ENCODE measurements around the gene PADI2. TPM values are rescaled to one million over a fixed set of nuclear protein-coding genes. Genes with fewer than 3 reads are reported as not detected.
"Not testable (repeated sequence)": the region's sequence is repeated elsewhere in the genome, so short reads cannot be mapped to it uniquely, and the experiment has no call there.

PADI2 gene
- total and polyA plus RNA-seq, 9 donors = 37.2 to 81.7 (median 67.8) TPM

GRCh38 chr1:17071794-17072193 is 47.5 kb downstream of the PADI2 start:
- Histone ChIP-seq H3K4me3 (ENCODE audit: low read length) (no peak overlapping the region), H3K36me3 (ENCODE audit: control insufficient read depth, insufficient read depth, low read length) (no peaks in the 10 kb centered on the region), H3K27ac (ENCODE audit: low read length) (no peak overlapping the region), H3K4me1 (ENCODE audit: control insufficient read depth, insufficient read depth, low read length) (peaks cover 2% of the 10 kb centered on the region), H3K9me3 (replicated peaks; ENCODE audit: control insufficient read depth, low read depth, low read length) (no peaks in the 10 kb centered on the region), H3K27me3 (ENCODE audit: control insufficient read depth, insufficient read depth, low read length) (no peaks in the 10 kb centered on the region)
- no peak for DNase-seq
- WGBS (ENCODE audit: insufficient coverage) = 84% methylated on average over 2 of the region's 6 CpGs

DNA sequence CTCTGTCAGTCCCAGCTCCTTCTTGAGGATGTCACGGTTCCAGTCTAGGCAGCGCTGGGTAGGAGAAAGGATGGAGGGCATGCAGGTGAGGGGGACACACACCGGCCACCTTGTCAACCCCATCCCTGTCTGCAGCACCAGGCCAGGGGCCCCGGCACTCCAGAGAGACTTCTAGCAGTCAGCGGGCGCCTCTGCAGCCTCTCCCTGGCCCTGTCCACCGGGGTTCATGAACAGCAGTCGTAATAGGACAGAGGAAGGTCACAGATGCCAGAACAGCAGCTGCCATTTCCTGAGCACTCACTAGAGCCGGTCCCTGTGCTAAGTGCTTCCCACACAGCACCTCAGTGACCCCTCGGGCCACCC is 49.1 kb downstream of the PADI2 start:
- Histone ChIP-seq H3K27ac (ENCODE audit: low read length) (no peak overlapping the region), H3K27me3 (ENCODE audit: control insufficient read depth, insufficient read depth, low read length) (no peaks in the 10 kb centered on the region), H3K36me3 (ENCODE audit: control insufficient read depth, insufficient read depth, low read length) (no peaks in the 10 kb centered on the region), H3K4me1 (ENCODE audit: control insufficient read depth, insufficient read depth, low read length) (peaks cover 2% of the 10 kb centered on the region), H3K9me3 (replicated peaks; ENCODE audit: control insufficient read depth, low read depth, low read length) (peaks cover 5% of the 10 kb centered on the region), H3K4me3 (ENCODE audit: low read length) (no peak overlapping the region)
- no peak for DNase-seq
- WGBS (ENCODE audit: insufficient coverage) = 68% methylated on average over 8 of the region's 10 CpGs

- H3K27ac ChIP-seq (ENCODE audit: low read length) = no peak overlapping the region
- no peaks in the 10 kb centered on the region for H3K27me3 ChIP-seq (ENCODE audit: control insufficient read depth, insufficient read depth, low read length)
- H3K9me3 ChIP-seq (replicated peaks; ENCODE audit: control insufficient read depth, low read depth, low read length) = peaks cover 9% of the 10 kb centered on the region
- peaks cover 2% of the 10 kb centered on the region for H3K4me1 ChIP-seq (ENCODE audit: control insufficient read depth, insufficient read depth, low read length)
- no peak overlapping the region for H3K4me3 ChIP-seq (ENCODE audit: low read length)
- WGBS (ENCODE audit: insufficient coverage) = 82% methylated on average over 6 of the region's 6 CpGs
- DNase-seq = no peak
- no peaks in the 10 kb centered on the region for H3K36me3 ChIP-seq (ENCODE audit: control insufficient read depth, insufficient read depth, low read length)
Measured at GRCh38 chr1:17069452-17070162, 49.6 kb downstream of the PADI2 start.

GRCh38 chr1:17068789-17069188 is 50.5 kb downstream of the PADI2 start:
- no peaks in the 10 kb centered on the region for H3K27me3 ChIP-seq (ENCODE audit: control insufficient read depth, insufficient read depth, low read length)
- H3K4me3 ChIP-seq (ENCODE audit: low read length) = no peak overlapping the region
- DNase-seq = no peak
- no peak overlapping the region for H3K27ac ChIP-seq (ENCODE audit: low read length)
- 77% methylated on average over 10 of the region's 12 CpGs for WGBS (ENCODE audit: insufficient coverage)
- H3K9me3 ChIP-seq (replicated peaks; ENCODE audit: control insufficient read depth, low read depth, low read length) = peaks cover 9% of the 10 kb centered on the region
- no peaks in the 10 kb centered on the region for H3K36me3 ChIP-seq (ENCODE audit: control insufficient read depth, insufficient read depth, low read length)
- peaks cover 9% of the 10 kb centered on the region for H3K4me1 ChIP-seq (ENCODE audit: control insufficient read depth, insufficient read depth, low read length)

GRCh38 chr1:17067465-17068240 is 51.6 kb downstream of the PADI2 start:
- Histone ChIP-seq H3K4me1 (ENCODE audit: control insufficient read depth, insufficient read depth, low read length) (peaks cover 14% of the 10 kb centered on the region), H3K4me3 (ENCODE audit: low read length) (no peak overlapping the region), H3K27me3 (ENCODE audit: control insufficient read depth, insufficient read depth, low read length) (no peaks in the 10 kb centered on the region), H3K27ac (ENCODE audit: low read length) (no peak overlapping the region), H3K36me3 (ENCODE audit: control insufficient read depth, insufficient read depth, low read length) (no peaks in the 10 kb centered on the region), H3K9me3 (replicated peaks; ENCODE audit: control insufficient read depth, low read depth, low read length) (peaks cover 9% of the 10 kb centered on the region)
- WGBS (ENCODE audit: insufficient coverage) = 66% methylated on average over 5 of the region's 10 CpGs
- DNase-seq = no peak

GRCh38 chr1:17067069-17067426 is 52.2 kb downstream of the PADI2 start:
- no peak overlapping the region for H3K27ac ChIP-seq (ENCODE audit: low read length)
- no CpG with 5 or more reads among the region's 3 CpGs for WGBS (ENCODE audit: insufficient coverage)

DNA sequence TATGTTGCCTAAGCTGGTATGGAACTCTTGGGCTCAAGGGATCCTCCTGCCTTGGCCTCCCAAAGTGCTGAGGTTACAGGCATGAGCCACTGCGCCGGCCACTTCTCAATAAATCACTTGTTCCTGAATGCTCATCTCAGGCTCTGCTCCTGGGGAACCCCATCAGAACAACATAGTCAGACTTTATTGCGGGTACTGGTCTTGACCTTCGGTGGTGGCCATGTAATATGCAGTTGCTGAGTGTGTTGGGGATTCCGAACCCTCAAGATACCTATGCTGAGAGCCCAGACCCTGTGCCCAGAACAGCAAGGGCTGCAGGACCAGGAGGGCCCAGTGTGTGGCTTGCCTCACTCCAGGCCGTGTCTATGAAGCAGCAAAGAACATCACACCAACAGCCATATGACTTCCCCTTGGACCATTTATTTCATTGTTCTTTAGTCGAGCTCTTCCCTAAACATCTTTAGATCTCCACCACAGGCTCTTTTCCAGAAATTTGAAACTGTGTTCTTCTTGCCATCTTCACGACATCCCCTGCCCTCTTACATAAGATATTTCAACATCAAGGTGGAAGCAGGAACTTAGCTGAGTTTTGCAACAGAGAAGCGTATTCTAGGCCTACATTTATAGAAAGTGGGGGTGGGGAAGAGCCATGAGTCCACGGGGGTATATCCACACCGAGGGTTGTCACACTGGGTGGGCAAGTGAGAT is 52.7 kb downstream of the PADI2 start:
- no peaks in the 10 kb centered on the region for H3K27me3 ChIP-seq (ENCODE audit: control insufficient read depth, insufficient read depth, low read length)
- H3K9me3 ChIP-seq (replicated peaks; ENCODE audit: control insufficient read depth, low read depth, low read length) = peaks cover 9% of the 10 kb centered on the region
- H3K4me3 ChIP-seq (ENCODE audit: low read length) = no peak overlapping the region
- H3K36me3 ChIP-seq (ENCODE audit: control insufficient read depth, insufficient read depth, low read length) = no peaks in the 10 kb centered on the region
- WGBS (ENCODE audit: insufficient coverage) = 88% methylated on average over 6 of the region's 11 CpGs
- peaks cover 18% of the 10 kb centered on the region for H3K4me1 ChIP-seq (ENCODE audit: control insufficient read depth, insufficient read depth, low read length)
- H3K27ac ChIP-seq (ENCODE audit: low read length) = no peak overlapping the region
- no peak for DNase-seq

More at GRCh38 chr1:17067069-17067426, 52.2 kb downstream of the PADI2 start:
- no peak for DNase-seq
- Histone ChIP-seq H3K27me3 (ENCODE audit: control insufficient read depth, insufficient read depth, low read length) (no peaks in the 10 kb centered on the region), H3K9me3 (replicated peaks; ENCODE audit: control insufficient read depth, low read depth, low read length) (peaks cover 9% of the 10 kb centered on the region), H3K36me3 (ENCODE audit: control insufficient read depth, insufficient read depth, low read length) (no peaks in the 10 kb centered on the region), H3K4me3 (ENCODE audit: low read length) (no peak overlapping the region), H3K4me1 (ENCODE audit: control insufficient read depth, insufficient read depth, low read length) (peaks cover 14% of the 10 kb centered on the region)

GRCh38 chr1:17065666-17066065 is 53.6 kb downstream of the PADI2 start:
- no peaks in the 10 kb centered on the region for H3K36me3 ChIP-seq (ENCODE audit: control insufficient read depth, insufficient read depth, low read length)
- H3K9me3 ChIP-seq (replicated peaks; ENCODE audit: control insufficient read depth, low read depth, low read length) = peaks cover 9% of the 10 kb centered on the region
- DNase-seq = no peak
- H3K4me1 ChIP-seq (ENCODE audit: control insufficient read depth, insufficient read depth, low read length) = peaks cover 18% of the 10 kb centered on the region
- H3K4me3 ChIP-seq (ENCODE audit: low read length) = no peak overlapping the region
- no peaks in the 10 kb centered on the region for H3K27me3 ChIP-seq (ENCODE audit: control insufficient read depth, insufficient read depth, low read length)
- 90% methylated on average over 4 of the region's 7 CpGs for WGBS (ENCODE audit: insufficient coverage)
- no peak overlapping the region for H3K27ac ChIP-seq (ENCODE audit: low read length)

GRCh38 chr1:17062751-17063150 is 56.5 kb downstream of the PADI2 start:
- not testable (repeated sequence) for DNase-seq; H3K36me3 ChIP-seq (ENCODE audit: control insufficient read depth, insufficient read depth, low read length); H3K4me3 ChIP-seq (ENCODE audit: low read length); H3K9me3 ChIP-seq (replicated peaks; ENCODE audit: control insufficient read depth, low read depth, low read length); H3K27me3 ChIP-seq (ENCODE audit: control insufficient read depth, insufficient read depth, low read length)
- peak overlapping the region; percentile 84 for H3K27ac ChIP-seq (ENCODE audit: low read length)
- peaks cover 36% of the 10 kb centered on the region for H3K4me1 ChIP-seq (ENCODE audit: control insufficient read depth, insufficient read depth, low read length)
- WGBS (ENCODE audit: insufficient coverage) = 81% methylated on average over 4 of the region's 7 CpGs

- Histone ChIP-seq H3K27ac (ENCODE audit: low read length) (no peak overlapping the region), H3K9me3 (replicated peaks; ENCODE audit: control insufficient read depth, low read depth, low read length) (peaks cover 9% of the 10 kb centered on the region), H3K4me1 (ENCODE audit: control insufficient read depth, insufficient read depth, low read length) (peaks cover 42% of the 10 kb centered on the region), H3K27me3 (ENCODE audit: control insufficient read depth, insufficient read depth, low read length) (no peaks in the 10 kb centered on the region), H3K4me3 (ENCODE audit: low read length) (no peak overlapping the region), H3K36me3 (ENCODE audit: control insufficient read depth, insufficient read depth, low read length) (no peaks in the 10 kb centered on the region)
- DNase-seq = no peak
- 67% methylated on average over 2 of the region's 2 CpGs for WGBS (ENCODE audit: insufficient coverage)
Measured at GRCh38 chr1:17061892-17062291, 57.4 kb downstream of the PADI2 start.
